GM12878 (cell line): ENCODE data around the gene HEBP2. TPM values are rescaled to one million over a fixed set of nuclear protein-coding genes. Genes with fewer than 3 reads are reported as not detected.

Experiments used
- ATAC-seq: fragments of 200-7000 bp; cut with Tn5 transposase; 3 replicates; pipeline ENCODE4 v1.9.1; 2020; ENCODE audit warnings: mild to moderate bottlenecking, moderate library complexity
- BruUV-seq: library from RNA; stranded (reverse); fragments of 400-500 nt; replicated peaks from 2 replicates; lab custom pipeline; 2021; lab: Mats Ljungman, UMichigan
- CTCF ChIA-PET: fragments of 300-600 bp; sonication (Branson Sonifier 250); formaldehyde crosslinking; extraction: SDS; loops from one replicate; lab custom pipeline; 2021; ENCODE audit warnings: inconsistent platforms; lab: Yijun Ruan, JAX
- POLR2A ChIA-PET: fragments of 350-600 bp; formaldehyde crosslinking; extraction: SDS; loops from one replicate; lab custom pipeline; 2021; ENCODE audit warnings: inconsistent platforms; lab: Charles Lee
- RAD21 ChIA-PET: fragments of 300-600 bp; sonication (Branson Sonifier 250); formaldehyde crosslinking; loops from one replicate; lab custom pipeline; 2023; ENCODE audit warnings: antibody characterized with exemption; ENCODE audit not compliant: unreplicated experiment; lab: Charles Lee
- SMC1A ChIA-PET: fragments of 300-600 bp; sonication (Branson Sonifier 250); formaldehyde crosslinking; loops from one replicate; lab custom pipeline; 2023; ENCODE audit not compliant: unreplicated experiment, uncharacterized antibody; lab: Charles Lee
- DNase-seq: peaks from one replicate; pipeline ENCODE4 v3.0.0-alpha.2; 2011; ENCODE audit warnings: low read depth, low spot score
- FAIRE-seq: peaks from 3 replicates; lab custom pipeline; 2011; peaks lifted over from hg19 to GRCh38; lab: Jason Lieb, UNC
- H2AFZ ChIP-seq: 2 replicates; pipeline ENCODE4 v1.6.0; 2011; ENCODE audit warnings: low read depth, low read length, control low read depth; ENCODE audit not compliant: control insufficient read depth
- H3K27ac ChIP-seq: 2 replicates; pipeline ENCODE4 v1.5.1; 2011; ENCODE audit warnings: control low read depth; ENCODE audit not compliant: control insufficient read depth, insufficient read depth
- H3K27me3 ChIP-seq, 2 experiments: replicated peaks in 1 of 2; 2 replicates each; pipeline versions ENCODE4 v1.6.0 to v1.6.1; 2011; ENCODE audit warnings: low read length in 1 of 2; ENCODE audit not compliant: control insufficient read depth in 2 of 2, insufficient read depth in 2 of 2
- H3K36me3 ChIP-seq, 2 experiments: 2 replicates each; pipeline ENCODE4 v1.5.1; 2011; ENCODE audit warnings: low read length in 1 of 2; ENCODE audit not compliant: control insufficient read depth in 2 of 2, insufficient read depth in 2 of 2
- H3K4me1 ChIP-seq: 2 replicates; pipeline ENCODE4 v1.6.1; 2011; ENCODE audit warnings: mild to moderate bottlenecking, low read length, moderate library complexity, mixed read lengths; ENCODE audit not compliant: control insufficient read depth, insufficient read depth
- H3K4me2 ChIP-seq: 2 replicates; pipeline ENCODE4 v1.6.0; 2011; ENCODE audit warnings: control low read depth; ENCODE audit not compliant: control insufficient read depth, insufficient read depth
- H3K4me3 ChIP-seq: fragments of 200-600 bp; sonication (generic); 2 replicates; pipeline ENCODE4 v1.5.1; 2016
- H3K79me2 ChIP-seq: 2 replicates; pipeline ENCODE4 v1.6.0; 2011; ENCODE audit warnings: low read length; ENCODE audit not compliant: control insufficient read depth, insufficient read depth
- H3K9ac ChIP-seq: 2 replicates; pipeline ENCODE4 v1.8.0; 2011; ENCODE audit warnings: low read length, control low read depth, mixed read lengths; ENCODE audit not compliant: control insufficient read depth, insufficient read depth
- H3K9me3 ChIP-seq: replicated peaks from 3 replicates; pipeline ENCODE4 v1.5.1; 2011; ENCODE audit warnings: mild to moderate bottlenecking, low read length; ENCODE audit not compliant: control insufficient read depth, insufficient read depth
- H4K20me1 ChIP-seq: 2 replicates; pipeline ENCODE4 v1.6.0; 2011; ENCODE audit not compliant: control insufficient read depth, insufficient read depth
- FOS ChIP-seq: IDR thresholded peaks from 3 replicates; pipeline ENCODE4 v1.6.1; 2011; ENCODE audit warnings: borderline replicate concordance; ENCODE audit not compliant: insufficient read length; ENCODE audit errors: extremely low read depth
- GATAD2B ChIP-seq: fragments of 450-650 bp; conservative IDR thresholded peaks from 2 replicates; pipeline ENCODE4 v1.6.1; 2017; ENCODE audit warnings: low read depth, mild to moderate bottlenecking, moderate library complexity
- HDAC2 ChIP-seq: fragments of 200-600 bp; sonication (generic); IDR thresholded peaks from 2 replicates; pipeline ENCODE4 v1.6.1; 2017
- MEF2B ChIP-seq: fragments of 450-650 bp; IDR thresholded peaks from 2 replicates; pipeline ENCODE4 v1.6.1; 2018; ENCODE audit warnings: mild to moderate bottlenecking, moderate library complexity; ENCODE audit not compliant: partially characterized antibody, poor library complexity, severe bottlenecking
- MTA2 ChIP-seq: fragments of 450-650 bp; IDR thresholded peaks from 2 replicates; pipeline ENCODE4 v1.6.1; 2016; ENCODE audit warnings: low read depth, mild to moderate bottlenecking, moderate library complexity
- MYB ChIP-seq: fragments of 150-350 bp; IDR thresholded peaks from 2 replicates; pipeline ENCODE4 v1.6.1; 2014; ENCODE audit warnings: mild to moderate bottlenecking, low read depth, low read length, borderline replicate concordance
- NFIC ChIP-seq: IDR thresholded peaks from 2 replicates; pipeline ENCODE4 v1.6.1; 2012; ENCODE audit warnings: low read depth, mild to moderate bottlenecking, inconsistent platforms, low read length, moderate library complexity
- NFXL1 ChIP-seq: fragments of 450-650 bp; IDR thresholded peaks from 2 replicates; pipeline ENCODE4 v1.6.1; 2017; ENCODE audit warnings: antibody characterized with exemption, mild to moderate bottlenecking, borderline replicate concordance
- SRF ChIP-seq, 2 experiments: IDR thresholded peaks; 2 replicates each; pipeline ENCODE4 v1.6.1; 2011; ENCODE audit warnings: low read depth in 2 of 2, low read length in 2 of 2, mild to moderate bottlenecking in 1 of 2, moderate library complexity in 1 of 2
- TAF1 ChIP-seq: IDR thresholded peaks from 2 replicates; pipeline ENCODE4 v1.6.1; 2011; ENCODE audit warnings: mild to moderate bottlenecking, low read depth, low read length, borderline replicate concordance
- YY1 ChIP-seq: IDR thresholded peaks from 2 replicates; pipeline ENCODE4 v1.6.1; 2011; ENCODE audit warnings: low read depth, mild to moderate bottlenecking, low read length
- WGBS: methylation state at CpG from one replicate; pipeline ENCODE4 v1.1.6; 2016; ENCODE audit warnings: low lambda C conversion rate; ENCODE audit not compliant: insufficient replicate concordance, insufficient coverage; ENCODE audit errors: missing lambda C conversion rate; 5-methylcytosine and 5-hydroxymethylcytosine counted together
- in situ Hi-C: fragments of 300-500 bp; cut with MboI; formaldehyde crosslinking; loops from 9 replicates; pipeline ENCODE4 v1.14.3; 2018; ENCODE audit warnings: mixed read lengths
- intact Hi-C: fragments of 100-400 bp; cut with micrococcal nuclease; formaldehyde crosslinking; loops from one replicate; pipeline ENCODE4 v1.14.2; 2022; ENCODE audit not compliant: unreplicated experiment
- polyA plus RNA-seq, 11 experiments: library from polyadenylated mRNA; depleted of rRNA in 4 of 11; unstranded in 6 of 11; stranded (reverse) in 5 of 11; fragments of >200 nt; fragmentation: Nextera tagmentation in 4 of 11; fragmentation: Illumina TruSeq in 1 of 11; extraction: Ambion mirVana in 4 of 11; extraction: Trizol in 1 of 11; gene quantifications; 1 replicate in 1 of 11; 2 replicates in 10 of 11; pipeline versions ENCODE4 v1.2.1 to v1.2.3, GENCODE V29; 2011 to 2016; ENCODE audit warnings: inconsistent platforms in 2 of 11, missing spikeins in 2 of 11, low read depth in 1 of 11
- total RNA-seq, 4 experiments: library from RNA; depleted of rRNA in 3 of 4; stranded (reverse); fragments of >200 nt in 3 of 4; fragmentation: Illumina TruSeq in 1 of 4; extraction: Trizol in 1 of 4; gene quantifications; 2 replicates each; pipeline versions ENCODE4 v1.2.1 to v1.2.3, GENCODE V29; 2013 to 2021
- TF ChIP-seq, protein P1 (sequence below): IDR thresholded peaks from 2 replicates; pipeline ENCODE4 v1.6.1; 2012; ENCODE audit warnings: mild to moderate bottlenecking, low read depth, low read length
- TF ChIP-seq, protein P2 (sequence below): fragments of 450-650 bp; IDR thresholded peaks from 2 replicates; pipeline ENCODE4 v1.6.1; 2016; ENCODE audit warnings: mild to moderate bottlenecking

HEBP2 gene
- total and polyA plus RNA-seq, 10 of the 15 experiments (the other 5 are each of a cell fraction or from before 2014, with no cell fraction given) = 3.8 to 41.8 (median 16.9) TPM

DNA sequence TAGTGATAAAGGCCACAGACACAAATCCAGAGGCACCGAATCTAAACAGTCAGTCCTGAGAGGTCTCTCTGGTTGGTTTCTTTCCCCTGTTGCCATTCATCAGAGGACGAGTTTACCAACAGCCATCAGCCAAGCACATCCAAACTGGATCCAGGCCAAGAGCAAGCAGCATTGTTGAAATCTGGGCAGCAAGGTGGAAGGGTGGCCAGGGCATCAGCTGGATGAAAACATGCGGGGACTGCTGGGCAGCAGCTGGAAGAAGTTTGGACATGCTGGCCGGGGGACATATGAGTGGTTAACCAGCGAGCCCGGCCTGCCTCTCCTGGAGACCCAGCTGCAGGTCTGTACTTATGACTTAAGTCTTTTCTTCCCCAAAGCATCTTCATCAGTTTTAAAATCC, 26.2 kb upstream of the HEBP2 start, which contains the start of gene SMIM28:
Gene SMIM28, plus strand, starts transcription at position 62 of the 400 bp plus-strand sequence. Its CDS starts 168 bp downstream, at position 230.
- CTCF ChIA-PET = no interaction called here
- POLR2A ChIA-PET = no interaction called here
- SMC1A ChIA-PET = interaction anchor here (0.6 to 1.1 kb wide), 4 partner anchors 9 to 271 kb away, joined by 3 read pairs; no protein-coding TSS in a partner anchor
- intact Hi-C loops = no loop called here
- Histone ChIP-seq H3K36me3 (no peaks in the 10 kb centered on the region), H3K4me2 (no peak within 1 kb of the TSS), H3K9me3 (no peaks in the 10 kb centered on the region), H3K27ac (no peak within 1 kb of the TSS), H2AFZ (no peak within 1 kb of the TSS), H3K27me3 (no peaks in the 10 kb centered on the region; a peak in 2 of 4 replicates), H3K4me3 (no peak within 1 kb of the TSS), H3K9ac (no peak within 1 kb of the TSS), H3K4me1 (no peaks in the 10 kb centered on the region), H3K79me2 (no peaks in the 10 kb centered on the region), H4K20me1 (no peaks in the 10 kb centered on the region)
- TF ChIP-seq TAF1 (no peak), MYB (no peak), NFIC (no peak), SRF (IDR thresholded peaks at IDR 0.05; ENCODE audit: low read depth in 2 of 2, low read length in 2 of 2) (no peak), MTA2 (no peak), HDAC2 (no peak), YY1 (no peak), MEF2B (no peak), FOS (no peak), GATAD2B (no peak), NFXL1 (no peak)
- TF ChIP-seq, protein P1, sequence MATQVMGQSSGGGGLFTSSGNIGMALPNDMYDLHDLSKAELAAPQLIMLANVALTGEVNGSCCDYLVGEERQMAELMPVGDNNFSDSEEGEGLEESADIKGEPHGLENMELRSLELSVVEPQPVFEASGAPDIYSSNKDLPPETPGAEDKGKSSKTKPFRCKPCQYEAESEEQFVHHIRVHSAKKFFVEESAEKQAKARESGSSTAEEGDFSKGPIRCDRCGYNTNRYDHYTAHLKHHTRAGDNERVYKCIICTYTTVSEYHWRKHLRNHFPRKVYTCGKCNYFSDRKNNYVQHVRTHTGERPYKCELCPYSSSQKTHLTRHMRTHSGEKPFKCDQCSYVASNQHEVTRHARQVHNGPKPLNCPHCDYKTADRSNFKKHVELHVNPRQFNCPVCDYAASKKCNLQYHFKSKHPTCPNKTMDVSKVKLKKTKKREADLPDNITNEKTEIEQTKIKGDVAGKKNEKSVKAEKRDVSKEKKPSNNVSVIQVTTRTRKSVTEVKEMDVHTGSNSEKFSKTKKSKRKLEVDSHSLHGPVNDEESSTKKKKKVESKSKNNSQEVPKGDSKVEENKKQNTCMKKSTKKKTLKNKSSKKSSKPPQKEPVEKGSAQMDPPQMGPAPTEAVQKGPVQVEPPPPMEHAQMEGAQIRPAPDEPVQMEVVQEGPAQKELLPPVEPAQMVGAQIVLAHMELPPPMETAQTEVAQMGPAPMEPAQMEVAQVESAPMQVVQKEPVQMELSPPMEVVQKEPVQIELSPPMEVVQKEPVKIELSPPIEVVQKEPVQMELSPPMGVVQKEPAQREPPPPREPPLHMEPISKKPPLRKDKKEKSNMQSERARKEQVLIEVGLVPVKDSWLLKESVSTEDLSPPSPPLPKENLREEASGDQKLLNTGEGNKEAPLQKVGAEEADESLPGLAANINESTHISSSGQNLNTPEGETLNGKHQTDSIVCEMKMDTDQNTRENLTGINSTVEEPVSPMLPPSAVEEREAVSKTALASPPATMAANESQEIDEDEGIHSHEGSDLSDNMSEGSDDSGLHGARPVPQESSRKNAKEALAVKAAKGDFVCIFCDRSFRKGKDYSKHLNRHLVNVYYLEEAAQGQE = no peak
- TF ChIP-seq, protein P2, sequence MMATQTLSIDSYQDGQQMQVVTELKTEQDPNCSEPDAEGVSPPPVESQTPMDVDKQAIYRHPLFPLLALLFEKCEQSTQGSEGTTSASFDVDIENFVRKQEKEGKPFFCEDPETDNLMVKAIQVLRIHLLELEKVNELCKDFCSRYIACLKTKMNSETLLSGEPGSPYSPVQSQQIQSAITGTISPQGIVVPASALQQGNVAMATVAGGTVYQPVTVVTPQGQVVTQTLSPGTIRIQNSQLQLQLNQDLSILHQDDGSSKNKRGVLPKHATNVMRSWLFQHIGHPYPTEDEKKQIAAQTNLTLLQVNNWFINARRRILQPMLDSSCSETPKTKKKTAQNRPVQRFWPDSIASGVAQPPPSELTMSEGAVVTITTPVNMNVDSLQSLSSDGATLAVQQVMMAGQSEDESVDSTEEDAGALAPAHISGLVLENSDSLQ = no peak
- ATAC-seq = no peak
- WGBS = 46% methylated on average over 6 of the region's 6 CpGs
- RAD21 ChIA-PET = no interaction called here
- no peak for DNase-seq
- no peak for FAIRE-seq
- no TSS peak for BruUV-seq
- in situ Hi-C loops = no loop called here
